SKM-1 (cell line): ENCODE results near the gene COL8A1.

ENCODE experiments used
- DNase-seq: peaks from one replicate; lab custom pipeline; 2025; ENCODE audit not compliant: unreplicated experiment; lab: John Stamatoyannopoulos, UW

The COL8A1 gene

DNA sequence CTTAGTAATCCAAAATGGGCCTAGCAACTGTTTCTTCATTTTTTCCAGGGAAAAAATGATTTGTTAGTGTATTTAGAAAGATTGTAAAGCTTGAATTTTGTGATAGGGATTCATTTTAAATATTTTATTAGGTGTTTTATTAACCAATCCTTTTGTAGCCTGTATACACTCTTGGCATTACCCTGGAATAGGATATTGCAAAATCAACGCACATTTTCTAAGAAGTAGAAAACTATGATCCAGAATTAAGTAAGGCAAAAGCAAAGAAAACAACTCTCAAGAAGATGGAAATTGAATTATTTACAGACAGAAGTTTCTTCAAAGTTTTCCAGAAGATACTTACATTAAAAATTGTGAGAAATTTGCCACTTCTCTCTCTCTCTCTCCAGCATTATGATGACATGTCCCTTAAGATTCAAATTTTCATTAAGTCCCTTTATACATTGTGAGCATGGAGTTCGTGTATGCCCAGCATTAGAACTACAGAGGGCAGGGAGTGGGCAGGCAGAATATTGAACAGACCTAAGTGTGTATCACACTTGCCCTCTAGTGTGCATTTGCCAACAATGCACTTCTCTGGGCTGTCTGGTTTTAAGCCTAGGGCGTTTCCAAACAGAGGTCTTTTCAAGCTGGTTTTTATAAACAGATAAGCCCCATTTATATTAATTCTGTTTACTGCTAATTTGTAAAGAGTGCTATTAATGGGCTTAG is 150.8 kb downstream of the COL8A1 start:
- DNase-seq: peak; percentile 20

DNA sequence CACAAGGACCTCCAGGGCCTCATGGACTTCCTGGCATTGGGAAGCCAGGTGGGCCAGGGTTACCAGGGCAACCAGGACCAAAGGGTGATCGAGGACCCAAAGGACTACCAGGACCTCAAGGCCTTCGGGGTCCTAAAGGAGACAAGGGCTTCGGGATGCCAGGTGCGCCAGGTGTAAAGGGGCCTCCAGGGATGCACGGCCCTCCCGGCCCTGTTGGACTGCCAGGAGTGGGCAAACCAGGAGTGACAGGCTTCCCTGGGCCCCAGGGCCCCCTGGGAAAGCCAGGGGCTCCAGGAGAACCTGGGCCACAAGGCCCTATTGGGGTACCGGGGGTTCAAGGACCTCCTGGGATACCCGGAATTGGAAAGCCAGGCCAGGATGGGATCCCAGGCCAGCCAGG is 156.1 kb downstream of the COL8A1 start:
- no peak for DNase-seq

DNA sequence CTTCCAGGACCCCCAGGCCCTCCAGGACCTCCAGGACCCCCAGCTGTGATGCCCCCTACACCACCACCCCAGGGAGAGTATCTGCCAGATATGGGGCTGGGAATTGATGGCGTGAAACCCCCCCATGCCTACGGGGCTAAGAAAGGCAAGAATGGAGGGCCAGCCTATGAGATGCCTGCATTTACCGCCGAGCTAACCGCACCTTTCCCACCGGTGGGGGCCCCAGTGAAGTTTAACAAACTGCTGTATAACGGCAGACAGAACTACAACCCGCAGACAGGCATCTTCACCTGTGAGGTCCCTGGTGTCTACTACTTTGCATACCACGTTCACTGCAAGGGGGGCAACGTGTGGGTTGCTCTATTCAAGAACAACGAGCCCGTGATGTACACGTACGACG is 157.2 kb downstream of the COL8A1 start:
- no peak for DNase-seq

DNA sequence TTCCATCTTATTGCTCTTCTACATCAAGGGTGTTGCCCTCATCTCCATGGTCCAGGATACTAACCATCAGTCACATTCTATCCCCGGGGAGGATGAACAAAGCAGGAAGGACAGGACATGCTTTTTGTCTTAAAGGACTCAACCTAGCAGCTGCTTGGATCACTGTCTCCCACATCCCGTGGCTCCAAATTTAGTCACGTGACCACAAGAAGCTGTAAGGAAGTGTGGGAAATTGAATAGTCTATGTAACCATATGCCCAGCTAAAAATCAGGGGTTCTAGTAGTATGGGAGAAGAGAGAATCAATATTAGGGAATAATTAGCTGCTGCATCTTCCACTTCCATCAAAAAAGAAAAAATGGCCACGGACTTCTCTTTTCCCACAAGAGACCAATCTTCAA is 161.0 kb downstream of the COL8A1 start:
- no peak for DNase-seq

DNA sequence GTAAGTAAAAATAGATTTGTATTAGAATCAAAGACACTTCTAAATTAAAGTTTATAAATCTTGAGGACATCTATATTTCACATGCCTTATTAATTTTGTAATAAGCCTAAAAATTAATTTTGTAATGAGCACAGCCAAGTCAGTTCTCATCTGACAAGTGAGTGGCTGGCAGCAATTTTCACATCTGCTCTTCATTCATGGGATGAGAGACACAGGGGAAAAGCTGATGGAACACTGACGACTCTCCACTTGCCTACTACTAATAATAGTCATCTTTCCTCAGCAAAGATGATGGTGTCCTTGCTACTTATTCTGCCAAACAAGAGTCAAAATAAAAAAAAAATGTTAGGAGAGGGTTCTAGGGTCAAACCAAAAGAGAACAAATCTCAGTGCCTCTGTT is 164.9 kb downstream of the COL8A1 start:
- no peak for DNase-seq

DNA sequence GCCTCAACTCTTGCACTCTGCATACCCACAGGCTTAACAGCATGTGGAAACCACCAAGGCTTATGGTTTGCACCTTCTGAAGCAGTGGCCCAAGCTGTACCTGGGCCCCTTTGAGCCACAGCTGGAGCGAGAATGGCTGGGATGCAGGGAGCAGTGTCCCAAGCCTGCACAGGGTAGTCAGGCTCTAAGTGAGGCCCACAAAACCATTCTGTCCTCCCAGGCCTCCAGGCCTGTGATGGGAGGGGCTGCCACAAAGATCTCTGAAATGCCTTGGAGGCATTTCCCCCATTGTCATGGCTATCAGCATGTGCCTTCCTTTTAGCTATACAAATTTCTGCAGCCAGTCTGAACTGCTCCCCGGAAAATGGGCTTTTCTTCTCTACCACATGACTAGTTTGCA is 166.8 kb downstream of the COL8A1 start:
- no peak for DNase-seq

DNA sequence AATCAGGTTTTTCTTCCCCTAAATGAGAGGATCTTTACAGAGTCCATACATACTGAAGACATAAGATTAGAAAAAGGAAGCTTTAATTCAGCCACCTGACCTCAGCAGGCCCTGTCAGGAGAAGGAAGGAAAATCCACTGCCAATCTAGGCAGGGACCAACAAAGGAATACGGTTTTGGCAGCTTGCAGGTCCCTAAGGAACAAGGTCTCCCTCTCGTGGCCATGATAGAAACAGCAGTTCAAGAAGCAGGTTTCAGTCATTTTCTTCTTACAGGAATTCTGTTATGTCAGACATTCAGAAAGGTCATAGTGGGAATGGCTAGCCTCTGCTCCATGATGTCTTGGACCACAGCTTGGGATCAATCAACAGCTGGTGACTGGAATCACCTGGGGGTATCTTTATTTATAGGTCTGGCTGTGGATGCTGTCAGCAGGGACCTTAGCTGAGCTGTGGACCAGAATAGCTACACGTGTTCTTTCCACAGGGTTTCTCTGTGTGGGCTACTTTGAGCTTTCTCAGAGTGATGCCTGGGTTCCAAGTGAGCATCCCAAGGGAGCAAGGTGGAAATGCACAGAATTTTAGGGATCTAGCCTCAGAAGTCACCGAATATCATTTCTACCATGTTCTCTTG is 169.9 kb downstream of the COL8A1 start:
- DNase-seq: peak; percentile 7

DNA sequence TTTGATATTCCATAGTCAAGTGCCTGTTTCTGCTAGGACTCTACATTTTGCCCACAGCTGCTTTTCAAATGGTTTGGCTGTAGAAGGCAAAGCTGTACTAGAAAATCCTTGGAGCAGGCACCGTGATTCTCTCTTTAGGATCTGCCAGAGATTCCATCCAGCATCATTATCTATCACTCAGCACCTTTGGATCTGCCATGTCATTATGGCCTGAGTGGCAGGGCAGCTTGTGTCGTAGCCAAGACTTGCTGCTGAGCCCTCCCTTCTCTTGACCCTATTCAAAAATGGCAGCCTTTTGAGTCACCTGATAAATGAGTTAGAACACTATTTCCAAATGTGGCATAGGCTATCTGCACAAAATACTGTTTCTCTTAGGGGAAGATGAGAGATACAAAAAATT is 171.2 kb downstream of the COL8A1 start:
- no peak for DNase-seq

DNA sequence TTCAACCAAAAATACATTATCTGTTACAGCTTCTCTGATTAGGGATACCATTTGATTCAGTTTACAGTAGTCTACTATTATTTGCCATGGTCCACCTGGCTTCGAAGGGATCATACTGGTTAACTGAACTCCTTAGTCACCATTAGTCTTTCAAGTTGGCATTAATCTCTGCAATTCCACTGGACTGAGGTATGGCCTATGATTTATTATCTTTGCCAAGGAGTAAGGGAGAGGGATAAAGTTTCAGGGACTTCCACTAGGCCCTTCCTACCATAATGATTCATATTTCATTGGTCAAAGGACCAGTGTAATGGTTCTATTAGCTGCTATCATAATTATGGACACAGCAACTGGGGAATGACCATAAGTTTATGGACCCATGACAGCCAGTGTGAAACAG is 172.0 kb downstream of the COL8A1 start:
- no peak for DNase-seq

DNA sequence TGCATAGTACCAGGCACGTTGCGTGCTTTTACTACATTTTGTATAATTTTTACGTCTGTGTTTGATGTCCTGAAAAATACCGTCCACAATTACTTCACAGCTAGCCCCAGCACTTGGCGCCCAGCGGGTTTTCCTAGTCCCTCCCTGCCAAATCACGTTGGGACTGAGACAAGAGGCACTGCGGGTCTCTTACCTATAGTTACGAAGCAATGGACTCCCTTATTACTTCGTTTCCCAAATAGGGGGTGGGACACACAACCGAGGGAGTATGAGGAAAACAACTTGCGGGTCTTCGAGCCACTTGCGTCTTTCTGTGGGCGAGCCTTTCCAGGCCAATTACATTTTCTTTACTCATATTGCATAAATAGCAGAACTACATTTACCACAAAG is 178.6 kb downstream of the COL8A1 start:
- no peak for DNase-seq

DNA sequence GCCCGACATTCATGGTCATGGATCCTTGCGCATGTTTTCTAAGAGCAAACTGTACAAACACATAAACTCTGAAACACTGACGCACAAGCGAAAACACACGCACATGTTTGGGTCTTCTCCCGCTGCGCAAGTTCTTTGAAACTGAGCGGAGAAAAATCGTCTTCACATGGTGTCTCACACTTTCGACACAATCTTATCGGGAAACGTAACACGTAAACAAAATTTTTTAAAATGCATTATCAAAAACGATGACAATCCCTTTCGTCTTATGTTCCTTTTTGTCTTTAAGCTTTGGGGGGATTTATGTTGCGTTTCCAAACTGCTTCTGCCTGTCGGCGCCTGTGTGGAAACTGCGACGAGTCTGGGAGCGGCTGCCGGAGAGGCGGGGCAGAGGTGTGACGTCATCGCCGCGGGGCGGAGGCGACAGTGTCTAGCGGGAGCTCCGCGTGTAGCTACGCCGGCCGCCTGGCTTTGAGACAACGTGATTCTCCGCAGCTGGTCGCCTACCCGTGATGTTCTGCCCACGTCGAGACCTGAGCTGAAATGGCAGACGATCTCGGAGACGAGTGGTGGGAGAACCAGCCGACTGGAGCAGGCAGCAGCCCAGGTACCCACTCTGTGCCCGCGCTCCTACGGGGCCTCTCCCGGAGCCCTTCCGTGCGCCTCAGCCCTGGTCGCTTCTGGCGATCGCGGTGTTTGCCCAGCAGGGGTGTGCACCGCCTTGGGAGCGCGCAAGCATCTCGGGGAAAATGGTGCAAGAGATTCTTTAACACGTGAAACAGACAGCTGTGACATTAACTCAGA is 179.2 kb downstream of the COL8A1 start, which contains the start of gene CMSS1:
Gene CMSS1 (plus strand): TSS at position 426 of the 804 bp plus-strand sequence.
- DNase-seq: peak; percentile 63

DNA sequence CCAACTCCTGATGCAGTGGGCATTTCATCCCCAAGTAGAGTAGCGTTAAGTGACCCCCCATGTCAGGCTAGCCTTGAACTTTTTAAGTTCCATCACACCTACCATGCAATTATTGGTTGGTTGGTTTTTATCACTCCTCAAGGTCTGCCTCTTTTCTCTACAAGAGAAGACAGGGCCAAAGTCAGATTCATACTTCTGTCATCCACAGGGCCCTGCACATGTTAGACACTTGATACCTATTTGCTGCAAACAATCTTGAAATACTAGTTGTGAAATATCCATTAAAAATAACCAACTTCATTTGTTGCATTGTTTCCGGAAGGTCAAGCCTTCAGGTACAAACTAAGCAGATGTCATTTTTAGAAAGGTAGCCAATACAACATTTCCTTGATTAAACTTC is 180.4 kb downstream of the COL8A1 start:
- no peak for DNase-seq

DNA sequence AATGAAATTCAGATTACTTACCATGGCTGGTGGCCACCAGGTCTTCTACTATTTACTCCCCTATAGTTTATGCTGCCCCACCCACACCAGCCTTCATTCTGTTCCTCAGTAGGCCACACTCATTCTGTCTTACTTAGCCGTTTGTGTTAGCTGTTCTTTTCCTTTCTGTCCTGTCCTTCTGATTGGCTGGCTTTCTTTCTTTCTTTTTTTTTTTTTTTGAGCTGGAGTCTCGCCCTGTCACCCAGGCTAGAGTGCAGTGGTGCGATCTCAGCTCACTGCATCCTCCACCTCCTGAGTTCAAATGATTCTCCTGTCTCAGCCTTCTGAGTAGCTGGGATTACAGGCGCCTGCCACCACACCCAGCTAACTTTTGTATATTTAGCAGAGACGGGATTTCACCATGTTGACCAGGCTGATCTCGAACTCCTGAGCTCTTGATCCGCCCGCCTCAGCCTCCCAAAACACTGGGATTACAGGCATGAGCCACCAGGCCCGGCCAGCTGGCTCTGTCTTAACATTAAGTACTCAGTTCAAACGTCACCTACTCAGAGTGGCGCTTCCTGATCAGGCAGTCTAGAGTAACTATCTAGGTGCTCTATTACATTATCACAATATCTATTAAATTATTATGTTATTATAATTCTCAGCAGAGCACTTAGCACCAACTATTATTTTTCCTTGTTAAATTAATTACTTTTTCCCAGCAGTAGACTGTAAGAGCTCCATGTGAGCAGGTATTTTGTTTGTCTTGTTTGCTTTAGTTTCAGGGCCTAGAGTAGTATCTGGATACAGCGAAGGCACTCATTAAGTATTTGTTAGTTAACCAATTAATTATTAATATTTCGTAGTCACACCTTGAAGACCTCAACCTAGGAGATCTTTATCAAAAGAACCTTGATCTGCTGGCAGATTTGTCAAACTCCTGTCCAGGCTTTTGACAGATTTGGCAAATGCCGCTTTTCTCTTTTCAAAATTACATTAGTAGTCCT is 185.6 kb downstream of the COL8A1 start:
- no peak for DNase-seq

DNA sequence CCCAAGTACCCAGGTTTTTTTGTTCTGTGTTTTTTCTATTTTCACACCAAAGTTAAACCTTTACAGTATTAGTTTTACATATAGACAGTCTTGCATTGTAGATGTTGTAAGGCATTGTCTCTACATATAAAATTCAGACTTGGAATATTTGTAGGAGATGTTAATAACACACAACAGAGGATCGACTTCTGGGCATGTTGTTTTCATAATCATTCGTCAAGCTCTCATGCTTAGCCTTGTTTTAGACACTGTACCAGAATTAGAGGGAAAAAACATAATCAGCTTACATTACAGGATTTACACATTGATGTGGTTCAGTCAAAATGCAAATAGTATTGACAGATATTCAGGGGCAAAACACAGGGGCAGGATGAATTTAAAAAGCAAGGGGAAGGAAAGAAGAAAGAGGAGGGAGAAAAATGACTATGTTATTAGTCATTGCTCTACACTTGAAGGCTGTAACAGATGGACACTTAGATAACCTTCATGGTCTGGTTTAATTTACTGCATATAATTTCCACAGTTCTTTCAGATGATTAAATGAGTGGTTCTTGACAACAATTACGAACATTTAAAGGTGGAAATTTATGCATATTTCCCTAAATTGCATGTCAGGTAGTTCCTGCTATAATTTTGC is 186.7 kb downstream of the COL8A1 start:
- no peak for DNase-seq

DNA sequence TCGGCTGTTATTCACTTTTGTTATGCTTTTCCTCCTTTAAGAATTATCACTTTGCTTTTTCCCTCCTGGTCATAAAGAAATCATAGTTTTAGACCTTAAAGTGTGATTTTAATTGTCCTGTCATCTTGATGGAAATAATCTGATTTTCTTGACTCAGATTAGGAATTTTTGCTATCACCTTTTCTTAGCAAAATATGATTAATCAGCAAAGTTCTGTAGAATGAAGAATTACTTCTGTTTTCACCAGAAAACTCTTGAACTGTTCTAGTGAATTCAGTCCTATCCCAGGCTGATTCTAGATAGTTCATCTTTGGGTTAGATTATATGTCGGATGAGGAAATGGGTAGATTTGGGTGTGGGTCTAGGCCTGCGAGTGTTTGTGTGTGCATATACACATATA is 191.4 kb downstream of the COL8A1 start:
- DNase-seq: no peak

DNA sequence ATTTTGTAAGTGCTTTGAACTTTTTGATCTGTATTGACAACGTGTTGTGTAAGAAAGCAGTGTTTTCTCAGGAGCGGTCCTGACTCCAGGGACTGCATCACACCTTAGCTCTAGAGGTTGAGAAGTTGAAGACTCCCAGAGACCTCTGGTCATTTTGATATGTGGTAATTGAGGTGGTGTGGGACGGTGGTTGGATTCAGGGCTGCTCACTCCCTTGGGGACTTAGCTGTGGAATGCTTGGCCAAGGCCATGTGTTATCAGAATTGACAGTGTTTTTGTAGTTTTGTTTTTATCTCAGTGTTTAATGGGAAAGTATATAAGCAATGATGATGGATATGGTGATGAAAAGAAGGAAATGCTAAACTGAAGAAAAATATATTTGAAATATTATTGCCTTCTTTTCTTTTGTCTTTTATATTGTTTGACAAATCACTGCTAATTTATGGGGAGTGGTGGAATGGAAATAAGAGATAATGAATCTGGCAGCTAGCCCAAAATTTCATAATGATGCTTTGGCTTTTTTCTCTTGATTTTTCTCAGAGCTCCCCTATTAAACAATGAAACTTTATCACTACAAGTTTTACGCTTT is 195.3 kb downstream of the COL8A1 start:
- no peak for DNase-seq

DNA sequence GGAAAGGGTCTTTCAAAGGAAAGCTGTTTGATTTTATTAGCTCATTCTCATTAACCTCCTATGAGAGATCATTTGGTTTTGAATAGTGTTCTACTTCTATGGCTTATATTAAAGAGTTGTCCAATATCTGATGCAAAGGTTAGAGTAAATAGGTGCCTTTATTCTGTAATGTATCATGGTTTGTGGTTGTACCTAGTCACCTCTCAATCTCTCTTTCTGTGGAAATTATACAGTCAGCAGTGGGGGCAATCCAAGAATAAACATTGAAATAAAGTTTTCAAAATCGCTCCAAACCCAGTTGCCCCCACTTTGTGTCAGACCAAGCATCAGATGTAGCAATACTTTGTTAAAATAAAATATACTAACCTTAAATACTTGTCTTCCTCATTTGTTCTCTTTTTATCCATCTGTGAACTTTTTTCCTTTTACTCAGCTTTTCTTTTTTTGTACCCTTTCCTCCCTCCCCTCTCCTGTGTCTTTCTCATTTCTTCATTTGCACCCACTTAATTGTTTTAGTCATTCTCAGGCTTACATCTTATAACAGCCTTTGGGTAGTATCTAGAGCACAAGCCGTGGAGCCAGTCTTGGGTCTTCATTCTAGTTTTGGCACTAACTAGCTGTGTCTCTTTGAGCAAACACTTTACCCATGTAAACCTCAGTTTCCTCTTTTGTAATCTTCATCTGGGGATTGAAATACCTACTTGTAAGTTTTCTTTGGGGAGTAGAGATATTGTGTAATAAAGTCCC is 196.0 kb downstream of the COL8A1 start:
- peak; percentile 18 for DNase-seq

DNA sequence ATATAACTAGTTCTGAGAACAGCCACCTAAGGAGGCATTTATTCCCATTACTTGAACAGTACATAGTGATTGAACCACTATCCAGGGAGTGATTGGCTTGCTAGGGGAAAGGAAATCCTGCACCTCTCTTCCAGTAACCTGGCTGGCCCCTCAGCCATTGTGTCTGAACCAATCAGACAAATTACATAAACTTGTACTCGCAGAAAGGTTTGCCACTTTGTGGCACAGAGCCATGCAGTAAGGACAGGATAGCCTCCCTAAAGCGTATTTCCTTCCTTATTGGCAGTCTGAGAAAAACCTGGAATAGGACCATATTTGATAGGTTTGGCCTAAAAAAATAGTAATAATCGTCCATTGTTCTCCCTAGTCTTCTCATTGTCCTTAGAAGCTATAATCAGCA is 198.3 kb downstream of the COL8A1 start:
- no peak for DNase-seq

DNA sequence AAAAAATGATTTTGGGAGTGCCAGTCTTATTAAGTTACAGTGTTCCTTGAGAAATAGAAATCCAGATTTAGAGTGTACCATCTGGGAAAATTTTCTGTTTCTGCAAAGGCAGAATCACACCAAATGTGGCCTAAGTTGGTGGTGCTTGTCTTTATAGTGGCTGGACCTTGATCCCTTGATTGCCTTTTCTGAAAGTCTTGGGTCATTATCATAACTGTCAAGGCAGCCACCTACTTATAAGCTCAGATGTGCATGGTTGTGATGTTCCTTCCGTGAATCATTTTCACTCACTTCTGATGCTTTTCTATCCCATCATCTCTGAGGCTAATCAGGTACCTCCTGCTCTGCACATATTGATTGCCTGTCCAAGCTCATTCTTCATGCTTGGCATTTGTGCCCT is 199.3 kb downstream of the COL8A1 start:
- DNase-seq: no peak
